Nephron progenitor cell (in vitro differentiated cells): ENCODE data around the gene ZFAND2A.
"Not testable (repeated sequence)": the region's sequence is repeated elsewhere in the genome, so short reads cannot be mapped to it uniquely, and the experiment has no call there.

Experiments used
- DNase-seq: peaks from one replicate; pipeline ENCODE4 v3.0.0; 2021
- H3K27ac Mint-ChIP-seq: 2 replicates; pipeline ENCODE4 v1.8.0; 2021; ENCODE audit warnings: mild to moderate bottlenecking, moderate library complexity, mixed read lengths
- H3K27me3 Mint-ChIP-seq: 2 replicates; pipeline ENCODE4 v1.8.0; 2021; ENCODE audit warnings: mild to moderate bottlenecking, low read depth, mixed read lengths; ENCODE audit not compliant: poor library complexity
- H3K36me3 Mint-ChIP-seq: 2 replicates; pipeline ENCODE4 v1.8.0; 2021; ENCODE audit warnings: low read depth, mixed read lengths
- H3K4me1 Mint-ChIP-seq: 2 replicates; pipeline ENCODE4 v1.8.0; 2021; ENCODE audit warnings: mixed read lengths
- H3K4me3 Mint-ChIP-seq: 2 replicates; pipeline ENCODE4 v1.8.0; 2021; ENCODE audit warnings: mild to moderate bottlenecking, moderate library complexity, mixed read lengths
- H3K9me3 Mint-ChIP-seq: 2 replicates; pipeline ENCODE4 v1.8.0; 2021; ENCODE audit warnings: mild to moderate bottlenecking, moderate library complexity, mixed read lengths
- TF ChIP-seq, protein P1 (sequence below): fragments of 200-600 bp; sonication (generic); IDR thresholded peaks from 2 replicates; pipeline ENCODE4 v1.5.0; 2021; ENCODE audit warnings: antibody characterized with exemption

ZFAND2A gene

DNA sequence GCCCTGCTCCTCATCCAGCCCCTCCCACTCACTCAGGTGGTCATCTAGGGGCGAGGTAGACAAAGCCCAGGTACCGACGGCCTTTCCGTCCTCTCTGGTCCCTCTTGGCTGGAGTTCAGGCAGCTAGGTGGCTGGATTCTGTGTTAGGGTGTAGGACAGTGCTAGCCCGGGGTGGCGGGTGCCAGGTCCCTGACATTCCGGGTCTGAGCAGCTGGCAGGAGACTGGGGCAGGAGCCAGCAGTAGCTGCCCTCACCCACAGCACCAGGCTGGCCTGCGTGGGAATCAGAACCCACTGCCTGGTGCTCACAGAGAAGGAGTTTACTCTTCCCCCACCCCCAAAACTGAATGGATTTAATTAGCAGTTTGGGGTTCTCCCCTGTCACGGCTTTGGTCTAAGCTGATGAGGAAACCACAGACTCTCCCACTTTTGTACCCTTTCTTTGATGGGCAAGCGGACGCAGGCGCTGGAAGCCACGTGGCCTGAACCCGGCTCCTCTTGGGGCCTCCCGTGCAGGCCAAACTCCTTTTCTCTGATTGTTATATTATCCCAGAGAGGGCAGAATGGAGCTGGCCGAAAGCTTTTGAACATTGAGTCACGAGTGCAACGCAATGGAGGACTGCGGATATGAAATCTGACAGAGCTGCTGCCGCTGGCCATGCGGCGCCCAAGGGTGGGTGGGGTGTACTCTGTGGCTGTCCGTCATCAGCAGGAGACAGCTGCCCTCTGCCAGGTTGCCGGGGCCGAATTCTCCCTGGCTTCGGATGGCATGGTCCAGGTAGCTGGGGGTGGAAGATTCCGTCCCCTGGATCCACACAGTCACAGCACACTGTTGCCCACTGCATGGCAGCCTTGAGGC is 12.9 kb upstream of the ZFAND2A start:
- H3K36me3 Mint-ChIP-seq: no peaks in the 10 kb centered on the region
- TF ChIP-seq, protein P1, sequence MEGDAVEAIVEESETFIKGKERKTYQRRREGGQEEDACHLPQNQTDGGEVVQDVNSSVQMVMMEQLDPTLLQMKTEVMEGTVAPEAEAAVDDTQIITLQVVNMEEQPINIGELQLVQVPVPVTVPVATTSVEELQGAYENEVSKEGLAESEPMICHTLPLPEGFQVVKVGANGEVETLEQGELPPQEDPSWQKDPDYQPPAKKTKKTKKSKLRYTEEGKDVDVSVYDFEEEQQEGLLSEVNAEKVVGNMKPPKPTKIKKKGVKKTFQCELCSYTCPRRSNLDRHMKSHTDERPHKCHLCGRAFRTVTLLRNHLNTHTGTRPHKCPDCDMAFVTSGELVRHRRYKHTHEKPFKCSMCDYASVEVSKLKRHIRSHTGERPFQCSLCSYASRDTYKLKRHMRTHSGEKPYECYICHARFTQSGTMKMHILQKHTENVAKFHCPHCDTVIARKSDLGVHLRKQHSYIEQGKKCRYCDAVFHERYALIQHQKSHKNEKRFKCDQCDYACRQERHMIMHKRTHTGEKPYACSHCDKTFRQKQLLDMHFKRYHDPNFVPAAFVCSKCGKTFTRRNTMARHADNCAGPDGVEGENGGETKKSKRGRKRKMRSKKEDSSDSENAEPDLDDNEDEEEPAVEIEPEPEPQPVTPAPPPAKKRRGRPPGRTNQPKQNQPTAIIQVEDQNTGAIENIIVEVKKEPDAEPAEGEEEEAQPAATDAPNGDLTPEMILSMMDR: no peak

DNA sequence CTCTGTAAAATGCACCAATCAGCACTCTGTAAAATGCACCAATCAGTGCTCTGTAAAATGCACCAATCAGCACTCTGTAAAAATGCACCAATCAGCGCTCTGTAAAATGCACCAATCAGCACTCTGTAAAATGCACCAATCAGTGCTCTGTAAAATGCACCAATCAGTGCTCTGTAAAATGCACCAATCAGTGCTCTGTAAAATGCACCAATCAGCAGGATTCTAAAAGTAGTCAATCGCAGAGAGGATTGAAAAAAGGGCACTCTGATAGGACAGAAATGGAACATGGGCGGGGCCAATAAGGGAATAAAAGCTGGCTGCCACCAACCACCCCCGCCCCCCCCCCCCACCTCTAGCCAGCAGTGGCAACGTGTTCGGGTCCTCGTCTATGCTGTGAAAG is 11.5 kb upstream of the ZFAND2A start:
- H3K4me3 Mint-ChIP-seq, DNase-seq, H3K27ac Mint-ChIP-seq, H3K9me3 Mint-ChIP-seq, H3K36me3 Mint-ChIP-seq: not testable (repeated sequence)
- Mint-ChIP-seq H3K4me1 (peaks cover 12% of the 10 kb centered on the region), H3K27me3 (peaks cover 24% of the 10 kb centered on the region)

More for the DNA sequence above, 12.9 kb upstream of the ZFAND2A start:
- peaks cover 12% of the 10 kb centered on the region for H3K4me1 Mint-ChIP-seq
- H3K9me3 Mint-ChIP-seq: peaks cover 9% of the 10 kb centered on the region
- DNase-seq: no peak
- H3K27me3 Mint-ChIP-seq: peaks cover 33% of the 10 kb centered on the region
- H3K27ac Mint-ChIP-seq: no peak overlapping the region
- no peak overlapping the region for H3K4me3 Mint-ChIP-seq

GRCh38 chr7:1170741-1171501 is 10.9 kb upstream of the ZFAND2A start:
- Mint-ChIP-seq H3K4me3 (no peak overlapping the region), H3K4me1 (peaks cover 8% of the 10 kb centered on the region), H3K9me3 (no peaks in the 10 kb centered on the region), H3K27me3 (peaks cover 22% of the 10 kb centered on the region), H3K36me3 (no peaks in the 10 kb centered on the region), H3K27ac (no peak overlapping the region)
- DNase-seq: no peak
- TF ChIP-seq, protein P1: no peak

DNA sequence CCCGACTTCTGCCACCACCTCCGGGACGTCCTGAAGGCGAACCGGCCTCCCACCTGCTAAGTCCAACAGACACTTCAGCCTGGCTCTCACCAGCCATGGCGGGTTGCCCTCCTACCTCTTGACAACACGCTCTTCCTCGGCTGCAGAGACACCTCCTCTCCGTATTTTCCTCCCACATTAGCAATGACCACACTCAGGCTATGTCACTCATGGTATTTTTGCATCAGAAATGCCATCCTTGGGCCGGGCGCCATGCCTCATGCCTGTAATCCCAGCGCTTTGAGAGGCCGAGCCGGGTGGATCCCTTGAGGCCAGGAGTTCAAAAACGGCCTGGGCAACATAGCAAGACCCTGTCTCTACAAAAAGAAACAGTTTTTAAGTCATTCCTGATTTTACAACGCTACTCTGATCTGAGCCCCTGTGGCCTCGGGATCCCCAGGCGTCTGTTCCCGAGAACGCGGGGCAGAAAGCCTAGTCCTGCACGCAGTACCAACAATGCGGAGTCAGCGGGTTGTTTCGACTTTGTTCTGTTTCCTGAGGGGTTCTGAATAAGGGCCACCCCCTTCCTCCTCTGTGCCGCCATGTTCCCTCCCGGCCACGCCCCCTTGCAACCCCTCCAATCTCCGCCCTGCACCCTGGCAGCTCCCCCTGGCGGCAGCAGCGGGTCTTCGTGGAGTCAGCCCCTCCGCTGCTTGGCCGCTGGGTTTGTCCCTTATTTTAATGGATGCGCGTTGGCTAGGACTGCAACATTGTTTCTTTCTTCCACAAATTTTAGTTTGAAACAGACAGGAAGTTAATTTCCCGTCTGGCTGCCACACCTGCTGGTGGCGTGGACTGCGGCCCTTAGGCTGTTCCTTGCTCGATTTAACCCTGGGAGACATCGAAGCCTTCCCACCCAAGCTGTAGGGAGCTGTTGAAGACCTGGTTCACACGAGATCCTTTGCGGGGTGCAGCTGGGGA is 9.7 kb upstream of the ZFAND2A start:
- peak overlapping the region; percentile 25 for H3K4me3 Mint-ChIP-seq
- H3K27me3 Mint-ChIP-seq: peaks cover 21% of the 10 kb centered on the region
- peak; percentile 75 for DNase-seq
- TF ChIP-seq, protein P1: peak; percentile 57
- H3K4me1 Mint-ChIP-seq: peaks cover 5% of the 10 kb centered on the region
- H3K27ac Mint-ChIP-seq: no peak overlapping the region
- H3K9me3 Mint-ChIP-seq: no peaks in the 10 kb centered on the region
- no peaks in the 10 kb centered on the region for H3K36me3 Mint-ChIP-seq

DNA sequence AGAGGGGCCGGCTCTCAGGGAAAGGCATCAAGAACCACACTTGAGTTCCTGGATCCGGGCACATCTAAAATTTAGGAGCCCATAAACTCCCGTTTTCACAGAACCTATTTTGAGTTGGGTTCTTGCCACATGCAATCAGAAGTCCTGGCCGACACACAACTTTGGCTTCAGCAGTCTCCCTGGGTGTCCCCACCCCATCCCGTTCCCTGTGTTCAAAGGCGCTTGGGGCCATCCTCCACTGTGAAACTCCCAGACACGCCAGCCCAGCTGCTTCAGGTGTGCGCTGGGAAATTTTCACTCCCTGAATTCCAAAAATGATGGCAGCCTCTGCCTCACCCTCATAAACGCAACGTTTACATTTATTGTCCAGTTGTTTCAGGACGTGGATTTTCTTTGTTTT is 8.4 kb upstream of the ZFAND2A start:
- no peaks in the 10 kb centered on the region for H3K36me3 Mint-ChIP-seq
- DNase-seq: no peak
- peaks cover 5% of the 10 kb centered on the region for H3K4me1 Mint-ChIP-seq
- H3K27ac Mint-ChIP-seq: no peak overlapping the region
- H3K4me3 Mint-ChIP-seq: no peak overlapping the region
- TF ChIP-seq, protein P1: no peak
- H3K9me3 Mint-ChIP-seq: no peaks in the 10 kb centered on the region
- peaks cover 21% of the 10 kb centered on the region for H3K27me3 Mint-ChIP-seq
